Stimulated activated CD4-positive, alpha-beta T cell treated with anti-CD3 and anti-CD28 coated beads, Interleukin-12 subunit alpha, Interleukin-12 subunit beta, amount 100 ng/mL, for 24 hours (primary cell): ENCODE measurements around the gene RNF7.
"Not testable (repeated sequence)": the region's sequence is repeated elsewhere in the genome, so short reads cannot be mapped to it uniquely, and the experiment has no call there.

Experiments
- DNase-seq, 2 experiments: peaks; one replicate each; pipeline ENCODE4 v3.0.0-alpha.2; 2020; ENCODE audit warnings: low read depth in 2 of 2

Gene RNF7

GRCh38 chr3:141738022-141738890, at the start of gene RNF7:
TSS of gene RNF7 (plus strand) at chr3:141738298. CDS start at chr3:141738342, 44 bp downstream.
- peak; percentile 91 to 95 for DNase-seq

DNA sequence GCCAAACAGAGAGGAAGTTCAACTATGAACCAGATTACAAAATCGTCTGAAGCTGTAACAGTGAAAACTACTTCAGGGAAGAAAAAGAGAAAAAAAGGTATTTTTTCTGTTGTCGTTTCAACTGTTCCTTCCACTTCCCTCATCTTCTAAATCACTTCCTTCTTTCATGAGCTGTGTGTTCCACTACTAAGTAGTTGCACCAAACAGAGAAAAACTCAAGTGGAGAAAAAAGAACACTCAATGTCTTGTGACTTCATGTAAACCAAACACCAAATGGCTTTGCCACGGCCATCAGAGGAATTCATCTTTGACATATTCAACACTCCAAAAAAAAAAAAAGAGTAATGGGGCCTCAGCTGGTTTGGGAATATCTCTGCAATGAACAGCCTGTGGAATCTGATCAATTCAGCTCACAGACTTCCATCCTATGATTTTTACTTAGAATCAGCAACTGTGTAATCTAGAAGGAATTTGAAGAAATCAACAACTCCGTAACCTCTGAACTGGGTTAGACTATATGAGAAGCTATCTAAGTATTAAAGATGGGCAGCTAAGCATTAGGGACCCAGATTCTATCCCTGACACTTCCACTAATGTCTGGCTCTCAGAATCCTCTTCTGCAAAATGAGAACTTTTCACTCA, 47.5 kb upstream of the RNF7 start:
- no peak for DNase-seq

DNA sequence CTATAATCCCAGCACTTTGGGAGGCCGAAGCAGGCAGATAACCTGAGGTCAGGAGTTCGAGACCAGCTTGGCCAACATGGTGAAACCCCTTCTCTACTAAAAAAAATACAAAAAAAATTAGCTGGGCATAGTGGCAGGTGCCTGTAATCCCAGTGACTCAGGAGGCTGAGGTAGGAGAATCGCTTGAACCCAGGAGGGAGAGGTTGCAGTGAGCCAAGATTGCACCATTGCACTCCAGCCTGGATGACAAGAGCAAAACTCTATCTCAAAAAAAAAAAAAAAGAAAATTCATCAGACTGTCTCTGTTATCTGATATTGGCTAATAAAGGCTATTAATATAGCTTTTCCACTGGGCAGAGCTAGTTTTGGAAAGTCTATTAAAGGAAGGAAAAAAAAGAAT, 46.6 kb upstream of the RNF7 start:
- not testable (repeated sequence) for DNase-seq

- not testable (repeated sequence) for DNase-seq
Observed at GRCh38 chr3:141692973-141693372, 45.1 kb upstream of the RNF7 start.

- no peak for DNase-seq
Observed at GRCh38 chr3:141699324-141699723, 38.8 kb upstream of the RNF7 start.

DNA sequence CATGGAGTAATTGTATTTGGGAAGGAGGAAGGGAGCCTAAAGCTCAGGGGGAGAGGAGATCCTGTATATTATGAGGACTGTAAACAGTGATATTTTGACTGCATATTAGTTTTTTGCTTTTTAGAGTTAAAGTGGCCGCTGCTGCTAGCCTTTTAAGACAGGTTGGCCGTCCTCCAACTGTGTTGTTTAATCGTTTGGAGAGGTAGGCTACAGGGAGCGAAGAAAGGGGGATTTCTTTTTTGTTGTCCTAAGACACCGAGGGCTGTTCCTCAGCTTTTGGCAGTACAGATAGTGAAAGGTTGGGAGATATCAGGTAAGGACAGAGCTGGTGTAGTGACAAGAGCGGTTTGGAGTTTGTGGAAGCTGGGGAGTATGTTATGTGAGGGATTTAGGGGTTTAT, 38.2 kb upstream of the RNF7 start:
- no peak for DNase-seq

DNA sequence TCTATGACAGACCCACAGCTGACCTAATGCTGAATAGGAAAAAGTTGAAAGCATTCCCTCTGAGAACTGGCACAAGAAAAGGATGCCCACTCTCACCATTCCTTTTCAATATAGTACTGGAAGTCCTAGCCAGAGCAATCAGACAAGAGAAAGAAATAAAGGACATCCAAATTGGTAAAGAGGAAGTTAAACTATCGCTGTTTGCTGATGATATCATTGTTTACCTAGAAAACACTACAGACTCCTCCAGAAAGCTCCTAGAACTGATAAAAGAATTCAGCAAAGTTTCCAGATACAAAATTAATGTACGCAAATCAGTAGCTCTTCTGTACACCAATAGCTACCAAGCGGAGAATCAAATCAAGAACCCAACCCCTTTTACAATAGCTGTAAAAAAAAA, 34.7 kb upstream of the RNF7 start:
- DNase-seq, result not testable (repeated sequence)

DNA sequence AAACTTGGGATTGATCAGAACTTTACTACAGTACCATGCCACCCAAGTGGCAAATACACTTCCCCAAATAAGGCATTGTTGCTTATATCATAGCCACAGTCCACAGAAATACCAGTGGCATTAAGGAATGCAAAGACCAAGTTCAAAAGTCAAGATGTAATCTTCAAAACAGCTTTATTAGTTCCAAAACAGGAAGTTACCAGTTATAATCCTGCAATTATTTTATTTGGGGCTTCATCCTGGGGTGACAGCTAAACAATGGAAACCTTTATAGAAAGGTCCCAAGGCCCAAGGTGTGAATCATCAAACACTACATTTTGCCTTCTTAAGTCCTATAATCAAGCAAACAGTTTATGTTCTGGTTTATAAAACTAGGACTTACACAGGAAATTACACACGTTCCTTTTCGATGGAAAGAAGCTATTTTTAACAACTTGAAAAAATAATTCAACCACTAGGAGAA, 30.3 kb upstream of the RNF7 start:
- no peak for DNase-seq

GRCh38 chr3:141708367-141708766, 29.7 kb upstream of the RNF7 start:
- no peak for DNase-seq

DNA sequence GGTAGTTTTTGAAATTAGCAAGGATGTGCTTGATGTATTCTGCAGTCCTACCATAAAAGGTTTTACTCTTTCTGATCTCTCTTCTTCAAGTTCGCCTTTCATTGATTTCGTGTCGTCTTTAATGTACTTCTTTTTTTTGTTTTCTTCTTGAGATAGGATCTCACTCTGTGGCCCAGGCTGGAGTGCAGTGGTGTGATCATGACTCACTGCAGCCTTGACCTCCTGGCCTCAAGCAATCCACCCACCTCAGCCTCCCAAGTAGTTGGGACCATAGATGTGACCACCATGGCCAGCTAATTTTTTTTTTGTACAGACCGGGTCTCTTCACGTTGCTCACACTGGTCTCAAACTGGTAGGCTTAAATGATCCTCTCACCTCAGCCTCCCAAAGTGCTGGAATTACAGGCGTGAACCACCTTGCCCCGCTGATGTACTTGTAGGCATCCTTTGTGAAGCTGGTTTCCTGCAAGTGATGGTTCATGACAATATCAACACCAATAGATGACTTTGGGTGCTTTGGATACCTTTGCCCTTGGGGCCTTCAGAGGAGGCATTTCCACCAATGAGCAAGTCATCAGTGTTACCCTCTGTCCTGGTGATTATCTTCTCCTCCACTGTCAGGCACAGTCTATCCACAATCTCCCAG, 28.9 kb upstream of the RNF7 start:
- no peak for DNase-seq

DNA sequence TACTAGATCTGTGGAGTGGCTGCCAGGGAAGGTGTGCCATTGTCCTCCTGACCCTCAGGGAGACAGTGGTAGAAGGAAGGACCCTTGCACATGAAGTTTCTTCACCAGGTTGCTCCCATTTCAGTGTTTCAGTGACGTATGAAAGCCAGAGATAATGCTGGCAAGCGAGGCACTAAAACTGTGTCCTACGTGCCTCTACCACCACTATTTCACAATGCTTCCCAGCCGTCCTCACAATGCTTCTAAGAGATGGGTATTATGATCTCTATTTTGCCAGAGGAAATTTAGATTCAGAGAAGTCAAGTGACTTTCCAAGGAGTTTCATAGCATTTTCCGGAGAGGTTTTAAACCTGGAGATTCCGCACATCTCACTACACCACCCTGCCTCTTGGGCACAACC, 28.0 kb upstream of the RNF7 start:
- DNase-seq, result no peak

DNA sequence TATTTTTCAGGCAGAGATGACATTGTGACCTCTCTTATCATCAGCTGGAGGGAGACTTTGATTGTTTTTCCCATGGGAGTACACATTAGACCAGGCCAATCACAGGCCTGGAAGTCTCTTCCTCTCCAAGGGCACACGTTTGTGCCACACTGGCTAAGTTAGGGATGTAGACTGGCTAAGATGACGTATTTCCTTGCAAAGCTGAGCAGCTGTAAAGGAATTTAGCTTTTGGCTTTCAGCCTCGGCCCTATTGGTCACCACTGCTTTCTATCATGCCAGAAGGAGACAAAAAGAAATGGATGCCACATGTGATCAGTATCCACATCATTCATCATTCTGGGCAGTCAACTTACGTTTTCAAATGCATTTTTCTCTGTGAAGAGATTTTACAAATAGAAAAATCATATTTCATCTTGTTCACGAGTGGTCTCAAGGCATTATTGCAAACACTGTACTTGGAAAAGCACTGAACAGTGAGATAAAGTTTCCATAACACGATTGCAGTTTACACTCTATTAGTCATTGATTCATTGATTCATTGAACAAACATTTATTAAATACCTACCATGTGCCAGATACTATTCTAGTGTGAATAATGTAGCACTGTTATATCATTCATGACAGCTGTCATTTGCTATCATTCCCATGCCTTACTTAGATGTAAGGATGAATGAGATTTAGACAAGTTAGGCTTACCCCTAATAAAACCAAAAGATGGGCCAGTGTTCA, 27.0 kb upstream of the RNF7 start:
- DNase-seq, result no peak

DNA sequence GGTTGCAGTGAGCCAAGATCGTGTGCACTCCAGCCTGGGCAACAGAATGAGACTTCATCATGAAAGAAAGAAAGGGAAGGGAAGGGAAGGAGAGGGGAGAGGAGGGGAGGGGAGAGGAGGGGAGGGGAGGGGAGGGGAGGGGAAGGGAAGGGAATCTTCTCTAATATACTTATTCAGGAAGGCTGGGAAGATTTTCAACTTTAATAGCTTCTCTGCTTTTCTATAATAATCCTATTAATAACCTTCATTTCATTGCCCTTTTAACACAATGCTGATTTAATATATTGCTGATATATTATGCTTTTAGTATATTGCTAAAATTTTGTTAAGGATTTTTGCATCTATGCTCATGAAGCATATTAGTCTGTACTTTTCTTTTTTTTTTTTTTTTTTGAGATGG, 23.4 kb upstream of the RNF7 start:
- DNase-seq, result no peak

GRCh38 chr3:141722081-141722480, 16.0 kb upstream of the RNF7 start:
- DNase-seq, result no peak

DNA sequence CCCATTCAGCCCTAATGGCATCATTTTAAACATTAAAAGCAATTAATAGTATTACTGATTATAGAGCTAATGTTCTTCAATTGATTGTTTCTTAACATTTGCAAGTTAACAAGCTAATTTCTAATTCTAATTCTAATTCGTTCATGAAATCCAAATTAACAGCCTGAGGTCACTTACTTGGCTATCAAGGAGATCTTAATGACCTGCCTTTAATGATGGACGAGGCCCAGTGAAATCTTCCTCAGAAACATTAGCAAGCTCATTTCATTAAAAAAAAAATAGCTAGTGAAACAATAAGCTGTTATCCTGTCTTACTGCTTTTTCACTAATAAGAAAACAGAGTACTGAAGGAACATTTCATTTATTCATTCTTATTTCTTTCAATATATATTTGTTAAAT, 15.4 kb upstream of the RNF7 start:
- DNase-seq, result no peak

GRCh38 chr3:141723255-141723654, 14.8 kb upstream of the RNF7 start:
- DNase-seq, result no peak

DNA sequence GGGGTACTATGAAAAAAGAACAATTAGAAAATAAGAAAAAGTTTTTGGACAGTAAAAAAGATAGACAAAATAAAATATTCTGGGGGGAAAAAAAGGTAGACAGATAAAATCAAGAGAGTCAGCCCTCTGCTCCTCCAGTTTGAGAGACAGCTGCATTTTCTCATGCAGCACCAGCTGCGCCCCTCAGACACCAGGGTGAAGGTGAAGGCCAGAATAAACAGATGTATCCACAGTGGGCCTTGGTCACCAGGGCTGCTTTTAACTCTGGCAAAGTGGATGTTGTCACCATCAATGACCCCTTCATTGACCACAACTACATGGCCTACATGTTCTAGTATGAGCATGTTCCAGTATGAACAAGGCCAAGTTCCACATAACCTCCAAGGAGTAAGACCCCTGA, 13.9 kb upstream of the RNF7 start:
- DNase-seq, result no peak

DNA sequence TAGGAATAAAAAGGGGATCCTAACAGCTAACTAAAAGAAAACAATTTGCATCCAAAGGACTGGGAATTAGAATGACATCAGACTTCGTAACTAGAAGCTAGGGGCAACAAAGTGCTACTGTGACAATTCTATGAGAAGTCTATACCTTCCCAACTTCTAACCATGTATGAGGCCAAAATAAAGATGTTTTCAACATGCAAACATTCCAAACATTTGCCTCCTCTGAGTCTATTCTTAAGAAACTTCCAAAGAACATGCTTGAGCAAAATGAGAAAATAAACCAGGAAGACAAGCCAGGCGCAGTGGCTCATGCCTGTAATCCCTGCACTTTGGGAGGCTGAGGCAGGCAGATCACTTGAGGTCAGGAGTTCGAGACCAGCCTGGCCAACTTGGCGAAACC, 13.1 kb upstream of the RNF7 start:
- DNase-seq, result no peak

- no peak for DNase-seq
Observed at GRCh38 chr3:141726483-141726882, 11.6 kb upstream of the RNF7 start.

DNA sequence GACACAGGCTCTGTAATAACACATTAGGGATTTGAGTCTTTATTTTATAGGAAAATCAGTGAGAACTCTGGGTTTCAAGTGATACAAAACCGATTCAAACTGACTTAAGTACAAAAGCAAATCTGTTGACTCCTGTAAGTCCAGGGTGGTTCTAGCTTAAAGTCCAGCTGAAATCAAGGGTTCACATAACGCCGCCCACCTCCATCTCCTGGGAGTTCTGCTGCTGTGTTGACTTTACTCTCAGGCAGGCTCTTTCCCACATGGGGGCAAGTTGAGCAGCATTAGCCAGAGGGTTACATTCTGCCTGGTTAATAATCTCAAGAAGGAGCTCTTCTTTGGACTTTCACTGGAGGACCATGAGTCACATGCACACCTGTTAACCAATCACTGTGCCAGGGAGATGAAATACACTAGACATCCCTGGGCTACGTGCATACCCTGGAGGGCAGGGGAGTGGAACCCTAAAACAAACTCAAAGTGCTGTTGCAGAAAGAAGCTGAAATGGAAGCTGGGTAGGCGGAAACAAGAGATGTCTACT, 9.7 kb upstream of the RNF7 start:
- DNase-seq, result no peak

DNA sequence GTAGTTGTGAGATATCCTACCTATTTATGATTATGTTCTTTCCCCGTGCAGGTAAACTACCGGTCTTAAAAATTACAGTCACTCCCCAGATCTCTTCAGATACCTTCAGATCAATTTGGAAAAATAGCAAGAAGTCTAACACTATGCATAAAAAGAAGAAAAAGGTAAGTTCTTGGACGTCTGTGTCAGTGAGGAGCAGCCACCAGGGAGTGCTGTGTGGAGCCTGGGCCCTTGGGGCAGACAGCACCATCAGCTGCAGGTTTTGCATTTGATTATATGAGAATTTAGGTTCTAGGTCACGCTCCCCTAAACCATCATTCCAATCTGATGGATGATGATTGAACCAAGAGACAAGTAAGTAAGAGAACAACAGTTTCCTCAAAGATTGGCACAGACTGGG, 8.9 kb upstream of the RNF7 start:
- no peak for DNase-seq

DNA sequence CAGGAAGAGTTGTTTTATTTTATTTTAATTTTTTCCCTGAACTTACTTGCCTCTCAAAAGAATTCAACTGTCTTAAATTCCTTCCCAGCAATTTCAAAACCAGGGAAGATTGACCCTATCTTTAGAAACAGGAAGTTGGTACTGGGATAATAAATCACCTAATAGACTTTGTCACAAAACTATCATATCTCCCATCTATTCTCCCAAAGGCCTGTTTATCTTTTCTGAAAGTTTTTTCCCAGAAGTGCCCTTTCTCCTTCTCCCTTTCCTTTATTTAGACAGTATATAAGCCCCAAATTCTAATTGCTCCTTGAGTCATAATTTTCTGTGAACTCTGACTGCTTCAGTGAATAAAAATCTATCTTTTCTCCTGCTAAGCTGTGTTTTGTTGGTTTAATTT, 2.9 kb upstream of the RNF7 start:
- no peak for DNase-seq
